Stimulated activated CD8-positive, alpha-beta memory T cell treated with anti-CD3 and anti-CD28 coated beads, Interleukin-15, amount 100 ng/mL, for 1 hour (primary cell): ENCODE measurements around the gene PLA2G4C.

ENCODE experiments used
- DNase-seq: peaks from one replicate; pipeline ENCODE4 v3.0.0-alpha.2; 2020; ENCODE audit warnings: low read depth

The PLA2G4C gene

GRCh38 chr19:48053076-48053475 lies 57.5 kb downstream of the PLA2G4C start:
- DNase-seq: no peak

GRCh38 chr19:48051335-48052033 lies 59.1 kb downstream of the PLA2G4C start:
- DNase-seq: no peak

GRCh38 chr19:48044561-48044960 lies 66.1 kb downstream of the PLA2G4C start:
- no peak for DNase-seq

- DNase-seq: no peak
Measured at GRCh38 chr19:48043675-48044258, 66.8 kb downstream of the PLA2G4C start, which contains the start of gene CABP5. TSS of gene CABP5 (minus strand) at chr19:48044079. CDS start at chr19:48043922, 157 bp downstream.

- no peak for DNase-seq
Measured at GRCh38 chr19:48041877-48042580, 68.6 kb downstream of the PLA2G4C start.

- DNase-seq: no peak
Measured at GRCh38 chr19:48036765-48037164, 73.9 kb downstream of the PLA2G4C start.

GRCh38 chr19:48033604-48034003 lies 77.0 kb downstream of the PLA2G4C start:
- no peak for DNase-seq

- no peak for DNase-seq
Measured at GRCh38 chr19:48030073-48030472, 80.5 kb downstream of the PLA2G4C start.

- DNase-seq: no peak
Measured at GRCh38 chr19:48029431-48029830, 81.2 kb downstream of the PLA2G4C start.

GRCh38 chr19:48025480-48025879 lies 85.1 kb downstream of the PLA2G4C start:
- DNase-seq: no peak

GRCh38 chr19:48023518-48023917 lies 87.1 kb downstream of the PLA2G4C start:
- DNase-seq: no peak

- DNase-seq: no peak
Measured at GRCh38 chr19:48023011-48023410, 87.6 kb downstream of the PLA2G4C start.

- no peak for DNase-seq
Measured at GRCh38 chr19:48020686-48021085, 89.9 kb downstream of the PLA2G4C start.

- DNase-seq: no peak
Measured at GRCh38 chr19:48010932-48011758, 99.5 kb downstream of the PLA2G4C start.

- no peak for DNase-seq
Measured at GRCh38 chr19:48006762-48007161, 103.9 kb downstream of the PLA2G4C start.

GRCh38 chr19:48004236-48004635 lies 106.4 kb downstream of the PLA2G4C start:
- DNase-seq: no peak

- DNase-seq: no peak
Measured at GRCh38 chr19:48000846-48001245, 109.8 kb downstream of the PLA2G4C start.

- DNase-seq: no peak
Measured at GRCh38 chr19:47998800-47999199, 111.8 kb downstream of the PLA2G4C start.
